GM15510 (cell line): Measurements from ENCODE around the gene MATN1.
A peak's percentile ranks its signal among the peaks of the same experiment; 100 is the strongest.

Source experiments
- POLR2A ChIP-seq: IDR thresholded peaks from 3 replicates; pipeline ENCODE4 v1.6.1; 2011; ENCODE audit warnings: borderline replicate concordance; ENCODE audit not compliant: insufficient read length; ENCODE audit errors: extremely low read depth

The MATN1 gene

GRCh38 chr1:30760596-30761324 is 37.4 kb upstream of the MATN1 start:
- TF ChIP-seq POLR2A: peak; percentile 19

GRCh38 chr1:30759718-30760281 is 36.4 kb upstream of the MATN1 start:
- peak; percentile 51 for TF ChIP-seq POLR2A

- peak; percentile 25 for TF ChIP-seq POLR2A
Observed at GRCh38 chr1:30758785-30759380, 35.5 kb upstream of the MATN1 start.

- TF ChIP-seq POLR2A: no peak
Observed at GRCh38 chr1:30758121-30758688, 34.8 kb upstream of the MATN1 start.

GRCh38 chr1:30757352-30758120 is 34.2 kb upstream of the MATN1 start, which contains the start of gene LAPTM5:
Gene LAPTM5, minus strand, starts transcription at chr1:30757774. Its CDS starts 29 bp downstream, at chr1:30757745.
- TF ChIP-seq POLR2A: peak; percentile 93

GRCh38 chr1:30756545-30757351 is 33.4 kb upstream of the MATN1 start:
- peak; percentile 51 for TF ChIP-seq POLR2A

- no peak for TF ChIP-seq POLR2A
Observed at GRCh38 chr1:30756206-30756544, 32.8 kb upstream of the MATN1 start.

GRCh38 chr1:30755746-30756145 is 32.4 kb upstream of the MATN1 start:
- no peak for TF ChIP-seq POLR2A

- TF ChIP-seq POLR2A: no peak
Observed at GRCh38 chr1:30755334-30755733, 31.9 kb upstream of the MATN1 start.

GRCh38 chr1:30754684-30755171 is 31.3 kb upstream of the MATN1 start:
- peak; percentile 55 for TF ChIP-seq POLR2A

GRCh38 chr1:30753660-30754123 is 30.3 kb upstream of the MATN1 start:
- peak; percentile 26 for TF ChIP-seq POLR2A

GRCh38 chr1:30753118-30753517 is 29.7 kb upstream of the MATN1 start:
- TF ChIP-seq POLR2A: no peak

- no peak for TF ChIP-seq POLR2A
Observed at GRCh38 chr1:30752651-30752908, 29.2 kb upstream of the MATN1 start.

GRCh38 chr1:30751830-30752650 is 28.7 kb upstream of the MATN1 start:
- TF ChIP-seq POLR2A: peak; percentile 22

- no peak for TF ChIP-seq POLR2A
Observed at GRCh38 chr1:30750731-30751291, 27.4 kb upstream of the MATN1 start.
